Activated CD4-positive, alpha-beta T cell treated with anti-CD3 and anti-CD28 coated beads, Interleukin-2, Interleukin-4, amounts not matched to agents 100 ng/mL and 50 ng/mL, durations not matched to agents 16 hours and 8 hours (primary cell): Measurements from ENCODE around the gene PRDM15.
"Not testable (repeated sequence)": the region's sequence is repeated elsewhere in the genome, so short reads cannot be mapped to it uniquely, and the experiment has no call there.

ENCODE experiments used
- DNase-seq: peaks from one replicate; pipeline ENCODE4 v3.0.0-alpha.2; 2020; ENCODE audit warnings: low spot score

The PRDM15 gene

GRCh38 chr21:41805643-41806042, 73.5 kb downstream of the PRDM15 start:
- no peak for DNase-seq

- no peak for DNase-seq
Measured at GRCh38 chr21:41805038-41805437, 74.1 kb downstream of the PRDM15 start.

- DNase-seq: no peak
Measured at GRCh38 chr21:41804381-41804780, 74.8 kb downstream of the PRDM15 start.

GRCh38 chr21:41803316-41803715, 75.8 kb downstream of the PRDM15 start:
- no peak for DNase-seq

- no peak for DNase-seq
Measured at GRCh38 chr21:41802684-41803083, 76.5 kb downstream of the PRDM15 start.

- DNase-seq: no peak
Measured at GRCh38 chr21:41802198-41802584, 77.0 kb downstream of the PRDM15 start.

GRCh38 chr21:41801321-41802197, 77.6 kb downstream of the PRDM15 start:
- no peak for DNase-seq

- DNase-seq: no peak
Measured at GRCh38 chr21:41800425-41801320, 78.5 kb downstream of the PRDM15 start.

GRCh38 chr21:41799763-41800162, 79.4 kb downstream of the PRDM15 start:
- no peak for DNase-seq

- no peak for DNase-seq
Measured at GRCh38 chr21:41798326-41798725, 80.8 kb downstream of the PRDM15 start.

- DNase-seq: no peak
Measured at GRCh38 chr21:41796476-41797080, 82.6 kb downstream of the PRDM15 start.

- DNase-seq: no peak
Measured at GRCh38 chr21:41795726-41796125, 83.4 kb downstream of the PRDM15 start.

GRCh38 chr21:41794600-41794999, 84.5 kb downstream of the PRDM15 start:
- DNase-seq: no peak

GRCh38 chr21:41792711-41793110, 86.4 kb downstream of the PRDM15 start:
- no peak for DNase-seq

- DNase-seq: no peak
Measured at GRCh38 chr21:41786509-41786987, 92.6 kb downstream of the PRDM15 start.

- not testable (repeated sequence) for DNase-seq
Measured at GRCh38 chr21:41785262-41785661, 93.9 kb downstream of the PRDM15 start.

GRCh38 chr21:41784456-41785102, 94.6 kb downstream of the PRDM15 start:
- no peak for DNase-seq

- DNase-seq: no peak
Measured at GRCh38 chr21:41783476-41784180, 95.5 kb downstream of the PRDM15 start.

GRCh38 chr21:41781050-41781410, 98.1 kb downstream of the PRDM15 start:
- no peak for DNase-seq

GRCh38 chr21:41780337-41781049, 98.7 kb downstream of the PRDM15 start:
- DNase-seq: no peak

GRCh38 chr21:41779659-41780058, 99.5 kb downstream of the PRDM15 start:
- no peak for DNase-seq
